H1 (cell line): ENCODE results near the gene DOK6. TPM values are rescaled to one million over a fixed set of nuclear protein-coding genes. Genes with fewer than 3 reads are reported as not detected.

Experiments
- CTCF ChIA-PET: fragments of 300-600 bp; sonication (Branson Sonifier 250); formaldehyde crosslinking; loops from one replicate; lab custom pipeline; 2021; ENCODE audit not compliant: partially characterized antibody; lab: Charles Lee
- POLR2A ChIA-PET: fragments of 300-600 bp; sonication (Branson Sonifier 250); formaldehyde crosslinking; loops from one replicate; lab custom pipeline; 2021; ENCODE audit warnings: inconsistent platforms; ENCODE audit not compliant: partially characterized antibody; lab: Charles Lee
- DNase-seq, 2 experiments: peaks; one replicate each; pipeline versions ENCODE4 v3.0.0 to v3.0.0-alpha.2; 2010 to 2022; ENCODE audit warnings: low spot score in 2 of 2, low read depth in 1 of 2, mixed read lengths in 1 of 2
- FAIRE-seq: peaks from 2 replicates; lab custom pipeline; 2011; peaks lifted over from hg19 to GRCh38; lab: Jason Lieb, UNC
- H2AFZ ChIP-seq: 2 replicates; pipeline ENCODE4 v1.8.1; 2012; ENCODE audit warnings: low read length, inconsistent platforms
- H2AK5ac ChIP-seq: 2 replicates; pipeline ENCODE4 v1.6.1; 2013; ENCODE audit warnings: low read depth, low read length
- H2BK120ac ChIP-seq: replicated peaks from 2 replicates; pipeline ENCODE3; 2013; ENCODE audit warnings: low read depth, low read length, inconsistent platforms
- H2BK12ac ChIP-seq: 2 replicates; pipeline ENCODE4 v1.6.1; 2013; ENCODE audit warnings: low read depth, low read length
- H2BK15ac ChIP-seq: 2 replicates; pipeline ENCODE4 v1.6.1; 2013; ENCODE audit warnings: low read length
- H2BK20ac ChIP-seq: 2 replicates; pipeline ENCODE4 v1.6.1; 2013; ENCODE audit warnings: low read length
- H2BK5ac ChIP-seq: 2 replicates; pipeline ENCODE4 v1.6.1; 2013; ENCODE audit warnings: low read depth, low read length
- H3K14ac ChIP-seq: 2 replicates; pipeline ENCODE4 v1.6.1; 2013; ENCODE audit warnings: inconsistent platforms; ENCODE audit not compliant: insufficient read length
- H3K18ac ChIP-seq: 2 replicates; pipeline ENCODE4 v1.6.1; 2013; ENCODE audit warnings: low read length; ENCODE audit errors: extremely low read depth
- H3K23ac ChIP-seq: 2 replicates; pipeline ENCODE4 v1.6.1; 2013; ENCODE audit warnings: inconsistent platforms; ENCODE audit not compliant: insufficient read length
- H3K23me2 ChIP-seq: 2 replicates; pipeline ENCODE4 v1.6.1; 2013; ENCODE audit warnings: low read depth, low read length
- H3K27ac ChIP-seq: 2 replicates; pipeline ENCODE4 v1.6.1; 2011; ENCODE audit warnings: low read depth, low read length, inconsistent platforms
- H3K27me3 ChIP-seq, 4 experiments: replicated peaks in 1 of 4; 1 replicate in 1 of 4; 2 replicates in 3 of 4; pipeline versions ENCODE4 v1.6.1 to v1.8.1; 2011 to 2013; ENCODE audit warnings: low read length in 3 of 4, mild to moderate bottlenecking in 3 of 4, inconsistent platforms in 2 of 4, mixed read lengths in 2 of 4, moderate library complexity in 1 of 4; ENCODE audit not compliant: control insufficient read depth in 3 of 4, insufficient read depth in 3 of 4; ENCODE audit errors: extremely low read depth in 1 of 4
- H3K36me3 ChIP-seq, 4 experiments: 2 replicates each; pipeline versions ENCODE4 v1.6.1 to v1.8.1; 2011 to 2013; ENCODE audit warnings: mild to moderate bottlenecking in 4 of 4, low read length in 3 of 4, moderate library complexity in 2 of 4, control low read depth in 1 of 4, inconsistent platforms in 1 of 4; ENCODE audit not compliant: insufficient read depth in 4 of 4, control insufficient read depth in 2 of 4
- H3K4ac ChIP-seq: replicated peaks from 2 replicates; pipeline ENCODE3; 2013; ENCODE audit warnings: low read length, low read depth, mixed read lengths, inconsistent platforms; ENCODE audit not compliant: insufficient read length
- H3K4me1 ChIP-seq, 4 experiments: replicated peaks in 1 of 4; 1 replicate in 1 of 4; 2 replicates in 3 of 4; pipeline versions ENCODE4 v1.6.1 to v1.8.1; 2011 to 2013; ENCODE audit warnings: low read length in 3 of 4, inconsistent platforms in 2 of 4, mixed read lengths in 1 of 4; ENCODE audit not compliant: insufficient read depth in 4 of 4, control insufficient read depth in 3 of 4
- H3K4me2 ChIP-seq, 2 experiments: 2 replicates each; pipeline versions ENCODE4 v1.6.1 to v1.8.1; 2011 to 2013; ENCODE audit warnings: low read depth in 2 of 2, low read length in 2 of 2, control low read depth in 1 of 2, inconsistent platforms in 1 of 2, mild to moderate bottlenecking in 1 of 2; ENCODE audit not compliant: insufficient read depth in 1 of 2
- H3K4me3 ChIP-seq, 4 experiments: fragments of 200-600, 300-600 bp in 1 of 4; sonication (generic), shearing (Covaris generic), sonication (Bioruptor Twin) in 1 of 4; 2 replicates each; pipeline versions ENCODE4 v1.5.1 to v1.8.1; 2011 to 2016; ENCODE audit warnings: low read length in 4 of 4, low read depth in 3 of 4, control low read depth in 2 of 4, inconsistent platforms in 2 of 4, mild to moderate bottlenecking in 2 of 4, mixed read lengths in 1 of 4, moderate library complexity in 1 of 4; ENCODE audit not compliant: insufficient read depth in 2 of 4; ENCODE audit errors: extremely low read depth in 1 of 4
- H3K56ac ChIP-seq: replicated peaks from 2 replicates; pipeline ENCODE3; 2013; ENCODE audit warnings: low read depth, mild to moderate bottlenecking, mixed read lengths, low read length, inconsistent platforms; ENCODE audit not compliant: insufficient read length
- H3K79me1 ChIP-seq: 2 replicates; pipeline ENCODE4 v1.6.1; 2013; ENCODE audit warnings: low read depth, low read length, control low read depth
- H3K79me2 ChIP-seq, 2 experiments: 2 replicates each; pipeline versions ENCODE4 v1.6.1 to v1.8.1; 2012 to 2013; ENCODE audit warnings: low read length in 2 of 2, mild to moderate bottlenecking in 2 of 2, inconsistent platforms in 1 of 2; ENCODE audit not compliant: insufficient read depth in 2 of 2, control insufficient read depth in 1 of 2
- H3K9ac ChIP-seq, 4 experiments: replicated peaks in 1 of 4; 1 replicate in 1 of 4; 2 replicates in 3 of 4; pipeline versions ENCODE4 v1.6.1 to v1.8.1; 2011 to 2013; ENCODE audit warnings: low read depth in 3 of 4, low read length in 3 of 4, control low read depth in 2 of 4, mild to moderate bottlenecking in 2 of 4, moderate library complexity in 2 of 4, inconsistent platforms in 1 of 4; ENCODE audit errors: extremely low read depth in 1 of 4
- H3K9me3 ChIP-seq, 2 experiments: 2 replicates each; pipeline versions ENCODE4 v1.6.1 to v1.8.1; 2012 to 2013; ENCODE audit warnings: mild to moderate bottlenecking in 2 of 2, moderate library complexity in 2 of 2, control low read depth in 1 of 2, inconsistent platforms in 1 of 2, low read depth in 1 of 2, low read length in 1 of 2, mixed read lengths in 1 of 2; ENCODE audit not compliant: insufficient read depth in 2 of 2
- H4K20me1 ChIP-seq, 2 experiments: replicated peaks in 1 of 2; 2 replicates each; pipeline versions ENCODE3 to v1.8.1; 2011 to 2013; ENCODE audit warnings: inconsistent platforms in 2 of 2, low read length in 2 of 2, mild to moderate bottlenecking in 1 of 2; ENCODE audit not compliant: insufficient read depth in 2 of 2, control insufficient read depth in 1 of 2
- H4K5ac ChIP-seq: 2 replicates; pipeline ENCODE4 v1.6.1; 2013; ENCODE audit warnings: low read length, low read depth, mixed read lengths, inconsistent platforms; ENCODE audit not compliant: insufficient read length
- H4K8ac ChIP-seq: 2 replicates; pipeline ENCODE4 v1.8.0; 2013; ENCODE audit warnings: mild to moderate bottlenecking, moderate library complexity, low read length, inconsistent platforms; ENCODE audit not compliant: insufficient read depth; ENCODE audit errors: extremely low read depth
- H4K91ac ChIP-seq: replicated peaks from 2 replicates; pipeline ENCODE3; 2013; ENCODE audit warnings: low read length, mixed read lengths, inconsistent platforms; ENCODE audit not compliant: insufficient read length
- KDM1A ChIP-seq: fragments of 200-600, 300-600 bp; sonication (generic); IDR thresholded peaks from 2 replicates; pipeline ENCODE4 v1.7.1; 2016; ENCODE audit warnings: mild to moderate bottlenecking, low read length, borderline replicate concordance
- RAD21 ChIP-seq, 2 experiments: IDR thresholded peaks in 1 of 2; conservative IDR thresholded peaks in 1 of 2; 2 replicates each; pipeline ENCODE4 v1.6.1; 2011; ENCODE audit warnings: low read depth in 2 of 2, low read length in 2 of 2, improper control_type of control experiment in 1 of 2, inconsistent platforms in 1 of 2, mild to moderate bottlenecking in 1 of 2, moderate library complexity in 1 of 2
- RBBP5 ChIP-seq: IDR thresholded peaks from 2 replicates; pipeline ENCODE4 v1.7.1; 2012; ENCODE audit warnings: low read depth, mild to moderate bottlenecking, inconsistent platforms, low read length, moderate library complexity, borderline replicate concordance
- WGBS, 2 experiments: shearing (Covaris generic) in 1 of 2; methylation state at CpG; one replicate each; pipeline versions ENCODE4 v1.1.6 to v1.1.7; 2013 to 2015; ENCODE audit warnings: low lambda C conversion rate in 2 of 2, mixed read lengths in 2 of 2, inconsistent platforms in 1 of 2, low coverage in 1 of 2, missing lambda C conversion rate in 1 of 2; ENCODE audit not compliant: insufficient replicate concordance in 2 of 2, insufficient coverage in 1 of 2, insufficient read length in 1 of 2; ENCODE audit errors: extremely low coverage in 1 of 2, missing lambda C conversion rate in 1 of 2; 5-methylcytosine and 5-hydroxymethylcytosine counted together
- polyA plus RNA-seq, 7 experiments: library from polyadenylated mRNA; depleted of rRNA in 3 of 7; stranded (reverse) in 5 of 7; unstranded in 2 of 7; fragments of >200 nt in 5 of 7; fragments of 200-250 nt in 2 of 7; gene quantifications; 1 replicate in 5 of 7; 2 replicates in 1 of 7; 4 replicates in 1 of 7; pipeline versions ENCODE4 v1.2.1 to v1.2.3, GENCODE V29; 2011 to 2013; ENCODE audit warnings: missing spikeins in 2 of 7, mixed read lengths in 2 of 7
- total RNA-seq: library from RNA; stranded (reverse); fragmentation: NEBNext Ultra II Directional; extraction: Animal tissue kit (Norgen Biotek cat#: 25700); gene quantifications from 2 replicates; pipeline ENCODE4 v1.2.1, GENCODE V29; 2021
- TF ChIP-seq, protein P1 (sequence below), 3 experiments: IDR thresholded peaks; 1 replicate in 2 of 3; 2 replicates in 1 of 3; pipeline versions ENCODE4 v1.5.1 to v1.6.1; 2011; ENCODE audit warnings: low read length in 3 of 3, mild to moderate bottlenecking in 3 of 3, inconsistent platforms in 2 of 3, low read depth in 1 of 3, moderate library complexity in 1 of 3; ENCODE audit not compliant: insufficient read depth in 1 of 3; ENCODE audit errors: control extremely low read depth in 1 of 3

Gene DOK6
- total and polyA plus RNA-seq, 2 of the 8 experiments (the other 6 are each of a cell fraction or from before 2014, with no cell fraction given) = 0.33 to 0.50 TPM

DNA sequence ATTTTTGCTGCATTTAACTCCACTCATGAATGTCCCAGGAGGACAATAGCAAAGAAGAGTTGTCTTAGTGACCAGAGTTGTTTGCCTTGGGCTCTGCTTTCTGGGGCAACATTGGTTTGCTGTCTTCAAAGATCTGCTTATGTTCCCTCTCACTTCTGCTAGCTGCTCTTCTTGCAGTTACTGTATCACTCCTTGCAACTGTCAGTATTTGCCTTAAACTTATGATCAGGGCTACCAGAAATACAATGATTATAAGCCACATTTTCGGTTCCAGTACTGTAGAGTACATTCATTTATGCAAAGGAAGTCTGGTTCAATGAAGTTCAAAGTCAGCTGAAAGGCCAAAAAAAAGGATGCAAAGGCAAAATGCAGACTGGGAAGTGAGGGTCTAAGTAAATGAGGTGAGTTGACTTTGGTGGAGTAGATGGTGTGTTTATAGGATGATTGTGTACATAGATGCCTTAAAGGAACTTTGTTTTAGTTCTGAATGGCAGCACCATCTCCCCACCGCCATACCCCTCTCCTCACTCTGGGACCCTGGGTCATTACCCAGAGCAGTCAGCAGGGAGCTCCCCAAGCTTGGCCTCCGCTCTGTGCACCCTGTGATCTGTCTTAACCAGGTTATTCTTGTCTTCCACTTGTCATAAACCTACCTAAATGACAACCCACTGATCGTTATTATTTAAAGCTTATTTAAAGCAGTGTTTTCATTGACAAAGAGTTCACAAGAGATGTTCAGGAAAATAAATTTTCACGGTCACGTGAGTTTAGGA lies 236.0 kb downstream of the DOK6 start:
- Histone ChIP-seq H2BK15ac (no peak overlapping the region), H3K27me3 (no peaks in the 10 kb centered on the region), H3K36me3 (no peaks in the 10 kb centered on the region), H4K8ac (no peak overlapping the region), H3K18ac (no peak overlapping the region), H3K9ac (no peak overlapping the region), H3K56ac (no peak overlapping the region), H2AFZ (0 out of 2 replicates have a peak overlapping the region, but pooled peaks have one; percentile 0), H3K23ac (no peak overlapping the region), H3K79me2 (no peaks in the 10 kb centered on the region), H3K4me2 (no peak overlapping the region), H3K27ac (no peak overlapping the region), H3K79me1 (no peaks in the 10 kb centered on the region), H4K5ac (no peak overlapping the region), H4K20me1 (no peaks in the 10 kb centered on the region), H2AK5ac (no peak overlapping the region), H3K14ac (no peak overlapping the region), H2BK5ac (no peak overlapping the region), H2BK12ac (no peak overlapping the region), H3K4me3 (no peak overlapping the region), H4K91ac (no peak overlapping the region), H3K4ac (no peak overlapping the region), H3K4me1 (no peaks in the 10 kb centered on the region), H2BK20ac (no peak overlapping the region), H2BK120ac (no peak overlapping the region), H3K23me2 (no peaks in the 10 kb centered on the region), H3K9me3 (no peaks in the 10 kb centered on the region)
- POLR2A ChIA-PET = no interaction called here
- TF ChIP-seq, protein P1, sequence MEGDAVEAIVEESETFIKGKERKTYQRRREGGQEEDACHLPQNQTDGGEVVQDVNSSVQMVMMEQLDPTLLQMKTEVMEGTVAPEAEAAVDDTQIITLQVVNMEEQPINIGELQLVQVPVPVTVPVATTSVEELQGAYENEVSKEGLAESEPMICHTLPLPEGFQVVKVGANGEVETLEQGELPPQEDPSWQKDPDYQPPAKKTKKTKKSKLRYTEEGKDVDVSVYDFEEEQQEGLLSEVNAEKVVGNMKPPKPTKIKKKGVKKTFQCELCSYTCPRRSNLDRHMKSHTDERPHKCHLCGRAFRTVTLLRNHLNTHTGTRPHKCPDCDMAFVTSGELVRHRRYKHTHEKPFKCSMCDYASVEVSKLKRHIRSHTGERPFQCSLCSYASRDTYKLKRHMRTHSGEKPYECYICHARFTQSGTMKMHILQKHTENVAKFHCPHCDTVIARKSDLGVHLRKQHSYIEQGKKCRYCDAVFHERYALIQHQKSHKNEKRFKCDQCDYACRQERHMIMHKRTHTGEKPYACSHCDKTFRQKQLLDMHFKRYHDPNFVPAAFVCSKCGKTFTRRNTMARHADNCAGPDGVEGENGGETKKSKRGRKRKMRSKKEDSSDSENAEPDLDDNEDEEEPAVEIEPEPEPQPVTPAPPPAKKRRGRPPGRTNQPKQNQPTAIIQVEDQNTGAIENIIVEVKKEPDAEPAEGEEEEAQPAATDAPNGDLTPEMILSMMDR (IDR thresholded peaks at IDR 0.05; ENCODE audit: control extremely low read depth in 1 of 3, insufficient read depth in 1 of 3, low read depth in 1 of 3, low read length in 3 of 3) = peak; percentile 64 to 78 (median 76)
- TF ChIP-seq RAD21 (IDR thresholded peaks at IDR 0.05 in 1 of 2, conservative IDR thresholded peaks at IDR 0.05 in 1 of 2; ENCODE audit: low read depth in 2 of 2, low read length in 2 of 2) (peak; percentile 93 to 95), RBBP5 (no peak), KDM1A (no peak)
- peak; percentile 13 to 54 for DNase-seq
- peak; percentile 69 for FAIRE-seq
- WGBS, 2 experiments = 82% methylated on average over 6 of the region's 6 CpGs; no CpG with 5 or more reads in 1 of the 2 experiments
- CTCF ChIA-PET = interaction anchor here (0.5 to 1.5 kb wide), 15 partner anchors 8 to 451 kb away, joined by 3 to 5 read pairs (median 3); no protein-coding TSS in a partner anchor
